Adrenal gland (tissue), 12 donors: ENCODE data around the gene MPV17L. TPM values are rescaled to one million over a fixed set of nuclear protein-coding genes. Genes with fewer than 3 reads are reported as not detected.

Experiments used
- DNase-seq, 7 donors: peaks; one replicate each; pipeline ENCODE4 v3.0.0-alpha.2; 2019 to 2020
- H3K27ac ChIP-seq, 5 donors: fragments of 200-600 bp; sonication (generic) in 4 of 5; 1 replicate in 3 of 5; 2 replicates in 2 of 5; pipeline versions ENCODE4 v1.5.1 to v1.8.0; 2016 to 2020; ENCODE audit warnings: mild to moderate bottlenecking in 1 of 5
- H3K27me3 ChIP-seq: fragments of 200-600 bp; 2 replicates; pipeline ENCODE4 v1.8.0; 2021
- H3K36me3 ChIP-seq, 2 donors: fragments of 200-600 bp; replicated peaks in 1 of 2; 1 replicate in 1 of 2; 2 replicates in 1 of 2; pipeline versions ENCODE4 v1.5.1 to v1.8.0; 2018 to 2022
- H3K4me1 ChIP-seq, 2 donors: fragments of 200-600 bp; replicated peaks in 1 of 2; 1 replicate in 1 of 2; 2 replicates in 1 of 2; pipeline versions ENCODE4 v1.5.1 to v1.8.0; 2018 to 2021
- H3K4me3 ChIP-seq, 4 donors: fragments of 200-600 bp; sonication (generic) in 3 of 4; one replicate each; pipeline ENCODE4 v1.5.1; 2016 to 2018
- H3K9me3 ChIP-seq, 3 donors: fragments of 200-600 bp; sonication (generic) in 1 of 3; replicated peaks in 1 of 3; 1 replicate in 2 of 3; 2 replicates in 1 of 3; pipeline versions ENCODE4 v1.5.1 to v1.8.0; 2016 to 2021
- CTCF ChIP-seq, 6 experiments: fragments of 450-650 bp in 4 of 6; fragments of 200-600 bp in 2 of 6; sonication (generic) in 1 of 6; IDR thresholded peaks; 1 replicate in 5 of 6; 2 replicates in 1 of 6; pipeline versions ENCODE4 v1.5.1 to v1.8.0; 2016 to 2021; ENCODE audit warnings: antibody characterized with exemption in 6 of 6, mild to moderate bottlenecking in 2 of 6, moderate library complexity in 1 of 6
- POLR2A ChIP-seq, 2 donors: fragments of 450-650 bp; IDR thresholded peaks; one replicate each; pipeline ENCODE4 v1.6.1; 2017; ENCODE audit warnings: antibody characterized with exemption in 2 of 2, mild to moderate bottlenecking in 2 of 2, moderate library complexity in 1 of 2
- WGBS, 4 donors: extraction: QIAGEN DNeasy Blood & Tissue Kit in 2 of 4; methylation state at CpG; one replicate each; pipeline versions ENCODE4 v1.1.5 to v1.1.7; 2013 to 2017; 5-methylcytosine and 5-hydroxymethylcytosine counted together
- intact Hi-C, 2 donors: fragments of 100-400 bp; cut with DNase I; formaldehyde crosslinking; loops; one replicate each; pipeline versions ENCODE4 v1.14.1 to v1.15.0; 2022 to 2023
- polyA plus RNA-seq, 3 donors: library from polyadenylated mRNA; stranded (reverse); fragments of 200-250 nt in 2 of 3; fragments of 350-450 nt in 1 of 3; fragmentation: Illumina TruSeq in 1 of 3; extraction: RNeasy Lipid Tissue Mini Kit (QIAGEN cat#74804) in 1 of 3; gene quantifications; one replicate each; pipeline ENCODE4 v1.2.3, GENCODE V29; 2013 to 2014
- total RNA-seq, 9 donors: library from RNA; depleted of rRNA in 4 of 9; stranded (reverse); fragments of >200 nt in 4 of 9; fragments of 120-200 nt in 1 of 9; fragmentation: NEBNext Ultra II Directional in 1 of 9; extraction: Animal tissue kit (Norgen Biotek cat#: 25700) in 1 of 9; gene quantifications; one replicate each; pipeline versions ENCODE4 v1.1.0 to v1.2.4, GENCODE V29; 2013 to 2023
- donor health status: healthy with polysubstance abuse.
- donor health status: Bipolar disorder and iron deficiency.
- donor health status: DM: yes; HTN: yes; CAD: no.
- donor health status: DM: no; HTN: no; CAD: no.
- donor health status: DM: no; HTN: no; CAD: no.
- donor health status: DM: yes; HTN: yes; CAD: no.

The MPV17L gene
- total and polyA plus RNA-seq, 12 donors, result 2.6 to 19.7 (median 8.3) TPM

GRCh38 chr16:15461376-15461775, 65.8 kb downstream of the MPV17L start:
- DNase-seq, result no peak
- WGBS, 4 donors, result 84 to 88% (median 87%) methylated on average over 6 of the region's 6 CpGs
- Histone ChIP-seq H3K9me3 (no peaks in the 10 kb centered on the region), H3K36me3 (no peaks in the 10 kb centered on the region), H3K27me3 (no peaks in the 10 kb centered on the region), H3K4me3 (no peak overlapping the region), H3K27ac (no peak overlapping the region), H3K4me1 (no peaks in the 10 kb centered on the region)
- intact Hi-C loops, result no loop called here
- TF ChIP-seq POLR2A (IDR thresholded peaks at IDR 0.05) (no peak), CTCF (IDR thresholded peaks at IDR 0.05) (no peak)

Other genes starting within 250 kb of the MPV17L start
- gene NPIPA5, start 17.5 kb upstream of the MPV17L start, total RNA-seq, result 10 to 100 TPM in 4 of 9 donors, 1 to 10 TPM in 5; 4.0 to 17.2 (median 9.6) TPM
- gene NPIPA5, start 17.5 kb upstream of the MPV17L start, polyA plus RNA-seq, result 100 to 1,000 TPM in 2 of 3 donors, 10 to 100 TPM in 1; 15.2 to 169 (median 106) TPM
- 10 to 100 TPM in 8 of 9 donors, 1 to 10 TPM in 1; 9.8 to 56.0 (median 19.3) TPM for gene BMERB1, start 38.8 kb downstream of the MPV17L start, total RNA-seq
- gene BMERB1, start 38.8 kb downstream of the MPV17L start, polyA plus RNA-seq, result 10 to 100 TPM; 12.6 to 17.9 (median 16.8) TPM
- gene MARF1, start 247.4 kb downstream of the MPV17L start, total RNA-seq, result 10 to 100 TPM; 17.8 to 77.9 (median 37.6) TPM
- gene MARF1, start 247.4 kb downstream of the MPV17L start, polyA plus RNA-seq, result 10 to 100 TPM; 13.2 to 32.6 (median 21.5) TPM